ENCODE data around the gene WDR53. TPM values are rescaled to one million over a fixed set of nuclear protein-coding genes. Genes with fewer than 3 reads are reported as not detected.
"Not testable (repeated sequence)": the region's sequence is repeated elsewhere in the genome, so short reads cannot be mapped to it uniquely, and the experiment has no call there.

WDR53 gene
- 5.5 and 6.9 TPM in 2 replicates for total RNA-seq

GRCh38 chr3:196568246-196569002 lies at the start of gene WDR53, which contains the start of gene FBXO45:
TSS of gene WDR53 (minus strand) at chr3:196568554. CDS start at chr3:196561475, 7,079 bp downstream.
TSS of gene FBXO45 (plus strand) at chr3:196568660. CDS start at chr3:196568985, 325 bp downstream.
- peak within 1 kb of the TSS; percentile 100 for H3K4me3 ChIP-seq (ENCODE audit: low read depth, low read length)
- TF ChIP-seq, protein P1, sequence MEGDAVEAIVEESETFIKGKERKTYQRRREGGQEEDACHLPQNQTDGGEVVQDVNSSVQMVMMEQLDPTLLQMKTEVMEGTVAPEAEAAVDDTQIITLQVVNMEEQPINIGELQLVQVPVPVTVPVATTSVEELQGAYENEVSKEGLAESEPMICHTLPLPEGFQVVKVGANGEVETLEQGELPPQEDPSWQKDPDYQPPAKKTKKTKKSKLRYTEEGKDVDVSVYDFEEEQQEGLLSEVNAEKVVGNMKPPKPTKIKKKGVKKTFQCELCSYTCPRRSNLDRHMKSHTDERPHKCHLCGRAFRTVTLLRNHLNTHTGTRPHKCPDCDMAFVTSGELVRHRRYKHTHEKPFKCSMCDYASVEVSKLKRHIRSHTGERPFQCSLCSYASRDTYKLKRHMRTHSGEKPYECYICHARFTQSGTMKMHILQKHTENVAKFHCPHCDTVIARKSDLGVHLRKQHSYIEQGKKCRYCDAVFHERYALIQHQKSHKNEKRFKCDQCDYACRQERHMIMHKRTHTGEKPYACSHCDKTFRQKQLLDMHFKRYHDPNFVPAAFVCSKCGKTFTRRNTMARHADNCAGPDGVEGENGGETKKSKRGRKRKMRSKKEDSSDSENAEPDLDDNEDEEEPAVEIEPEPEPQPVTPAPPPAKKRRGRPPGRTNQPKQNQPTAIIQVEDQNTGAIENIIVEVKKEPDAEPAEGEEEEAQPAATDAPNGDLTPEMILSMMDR (IDR thresholded peaks at IDR 0.05; ENCODE audit: insufficient read depth, low read depth, low read length) = no peak
- DNase-seq (ENCODE audit: low read depth) = peak; percentile 95

GRCh38 chr3:196617256-196617655 lies 48.9 kb upstream of the WDR53 start:
- H3K4me3 ChIP-seq (ENCODE audit: low read depth, low read length) = no peak overlapping the region
- TF ChIP-seq, protein P1 (IDR thresholded peaks at IDR 0.05; ENCODE audit: insufficient read depth, low read depth, low read length) = no peak
- no peak for DNase-seq (ENCODE audit: low read depth)

DNA sequence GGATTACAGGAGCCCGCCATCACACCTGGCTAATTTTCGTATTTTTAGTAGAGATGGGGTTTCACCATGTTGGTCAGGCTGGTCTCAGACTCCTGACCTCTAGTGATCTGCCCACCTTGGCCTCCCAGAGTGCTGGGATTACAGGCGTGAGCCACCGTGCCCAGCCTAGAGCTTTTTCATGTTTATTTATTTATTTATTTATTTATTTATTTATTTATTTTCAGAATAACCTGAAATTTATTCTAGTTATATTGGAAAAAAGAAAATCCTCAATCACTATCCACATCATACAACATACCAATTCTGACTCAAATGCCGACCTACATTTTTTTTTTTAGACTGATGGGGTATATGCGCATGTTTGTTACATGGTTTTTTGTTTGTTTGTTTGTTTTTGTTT lies 46.9 kb upstream of the WDR53 start:
- not testable (repeated sequence) for H3K4me3 ChIP-seq (ENCODE audit: low read depth, low read length); DNase-seq (ENCODE audit: low read depth)

DNA sequence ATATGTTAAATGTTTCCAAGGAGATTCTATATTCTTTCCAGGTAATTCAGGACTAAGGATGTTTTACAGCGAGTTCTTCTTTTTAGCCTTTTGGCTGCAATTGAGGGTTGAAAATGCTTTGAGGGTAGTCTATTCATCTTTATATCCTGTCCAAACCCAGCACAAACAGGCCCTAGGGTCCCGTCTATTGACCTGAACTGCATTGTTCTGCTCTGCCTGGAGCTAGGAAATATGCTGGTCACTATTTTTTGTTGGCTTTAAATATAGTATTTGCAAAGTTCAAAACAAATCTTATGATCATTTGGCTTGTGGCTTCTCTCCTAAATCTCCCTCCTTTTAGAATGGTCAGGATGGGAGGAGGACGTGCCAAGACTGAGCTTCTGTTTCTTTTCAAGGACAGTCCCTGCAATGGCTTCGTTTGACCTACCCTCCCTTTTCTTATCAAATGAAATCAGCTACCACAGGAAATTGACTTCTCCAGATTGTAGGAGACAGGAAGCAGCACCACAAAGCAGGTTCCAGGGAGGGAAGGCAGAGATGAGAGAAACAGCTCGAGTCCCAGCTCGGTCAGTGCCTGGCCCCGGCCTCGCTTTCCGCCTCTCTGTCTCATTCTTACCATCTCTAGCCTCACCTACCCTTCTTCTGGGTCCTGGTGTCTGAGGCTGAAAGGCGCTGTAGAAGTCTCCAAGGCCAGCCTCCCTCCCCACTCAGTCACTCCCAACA lies 43.6 kb upstream of the WDR53 start:
- no peak for DNase-seq (ENCODE audit: low read depth)
- no peak overlapping the region for H3K4me3 ChIP-seq (ENCODE audit: low read depth, low read length)
- TF ChIP-seq, protein P1 (IDR thresholded peaks at IDR 0.05; ENCODE audit: insufficient read depth, low read depth, low read length) = no peak

DNA sequence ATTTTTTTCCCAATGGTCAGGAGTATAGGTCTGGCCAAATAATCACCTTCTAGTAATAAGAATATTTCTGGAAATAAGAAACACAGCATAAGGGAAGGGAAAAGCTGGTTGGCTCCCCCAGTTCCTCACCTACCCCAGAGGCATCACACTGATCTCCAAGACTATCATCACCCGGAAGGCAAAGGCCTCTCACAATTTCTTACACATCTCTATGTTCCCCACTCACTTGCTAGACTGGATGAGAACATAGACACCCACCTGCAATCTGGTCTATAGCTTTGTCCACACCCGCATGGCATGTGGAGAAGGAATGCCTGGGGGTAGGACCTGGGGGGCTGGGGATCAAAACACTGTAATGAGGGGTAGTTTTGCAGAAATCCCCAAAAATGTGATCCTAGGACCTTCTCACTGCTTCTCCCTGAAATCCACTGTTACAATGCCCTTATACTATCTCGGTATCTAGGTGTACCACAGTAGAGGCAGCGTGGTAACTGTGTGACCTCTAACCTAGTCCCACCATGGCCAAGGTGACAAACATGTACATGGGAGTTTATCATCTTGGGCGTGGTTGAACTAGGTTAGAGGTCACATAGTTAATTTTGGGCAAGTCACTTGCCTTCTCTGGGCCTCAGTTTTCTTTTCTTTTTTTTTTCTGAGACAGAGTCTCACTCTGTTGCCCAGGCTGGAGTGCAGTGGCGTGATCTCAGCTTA lies 41.6 kb upstream of the WDR53 start:
- no peak overlapping the region for H3K4me3 ChIP-seq (ENCODE audit: low read depth, low read length)
- TF ChIP-seq, protein P1 (IDR thresholded peaks at IDR 0.05; ENCODE audit: insufficient read depth, low read depth, low read length) = no peak
- no peak for DNase-seq (ENCODE audit: low read depth)

GRCh38 chr3:196609343-196609775 lies 41.0 kb upstream of the WDR53 start:
- TF ChIP-seq, protein P1 (IDR thresholded peaks at IDR 0.05; ENCODE audit: insufficient read depth, low read depth, low read length) = peak; percentile 87
- H3K4me3 ChIP-seq (ENCODE audit: low read depth, low read length) = no peak overlapping the region
- peak; percentile 82 for DNase-seq (ENCODE audit: low read depth)

DNA sequence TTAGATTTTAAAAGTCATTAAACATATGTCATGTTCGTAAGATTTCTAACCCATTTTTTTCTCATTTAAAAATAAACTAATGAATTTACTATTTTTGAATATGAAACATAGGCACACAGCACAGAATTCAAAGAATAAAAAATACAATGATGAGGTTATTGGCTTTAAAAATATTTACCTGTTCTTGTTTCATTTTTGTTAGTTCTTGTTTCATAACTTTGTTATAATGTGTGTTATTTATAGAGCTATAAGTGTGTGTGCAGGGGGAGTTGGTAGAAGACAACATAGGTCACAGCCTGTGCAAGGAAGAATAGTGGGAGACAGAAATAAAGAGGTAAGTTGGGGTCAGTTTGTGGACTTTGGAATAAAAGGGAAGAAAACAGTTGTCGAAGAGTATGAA lies 40.3 kb upstream of the WDR53 start:
- TF ChIP-seq, protein P1 (IDR thresholded peaks at IDR 0.05; ENCODE audit: insufficient read depth, low read depth, low read length) = no peak
- DNase-seq (ENCODE audit: low read depth) = no peak
- H3K4me3 ChIP-seq (ENCODE audit: low read depth, low read length) = no peak overlapping the region

Measured in fibroblast of villous mesenchyme (primary cell).